NCI-H2196 (cell line): Measurements from ENCODE around the gene MBD1.
A peak's percentile ranks its signal among the peaks of the same experiment; 100 is the strongest.
"Not testable (repeated sequence)": the region's sequence is repeated elsewhere in the genome, so short reads cannot be mapped to it uniquely, and the experiment has no call there.

ENCODE experiments used
- DNase-seq: peaks from one replicate; lab custom pipeline; 2025; ENCODE audit not compliant: unreplicated experiment; lab: John Stamatoyannopoulos, UW

The MBD1 gene

GRCh38 chr18:50281295-50281971 lies at the start of gene MBD1:
MBD1 (minus strand) TSS chr18:50281523; CDS start chr18:50279992, 1,531 bp downstream.
- DNase-seq, result peak; percentile 98

- DNase-seq, result no peak
Measured at GRCh38 chr18:50330176-50330575, 48.9 kb upstream of the MBD1 start.

- DNase-seq, result no peak
Measured at GRCh38 chr18:50327983-50328382, 46.7 kb upstream of the MBD1 start.

- no peak for DNase-seq
Measured at GRCh38 chr18:50320719-50321118, 39.4 kb upstream of the MBD1 start.

- no peak for DNase-seq
Measured at GRCh38 chr18:50315100-50315871, 34.0 kb upstream of the MBD1 start.

GRCh38 chr18:50313873-50314460 lies 32.6 kb upstream of the MBD1 start:
- DNase-seq, result no peak

- DNase-seq, result no peak
Measured at GRCh38 chr18:50313031-50313607, 31.8 kb upstream of the MBD1 start.

- no peak for DNase-seq
Measured at GRCh38 chr18:50312296-50313030, 31.1 kb upstream of the MBD1 start.

GRCh38 chr18:50311650-50312049 lies 30.3 kb upstream of the MBD1 start:
- no peak for DNase-seq

- no peak for DNase-seq
Measured at GRCh38 chr18:50310080-50310479, 28.8 kb upstream of the MBD1 start.

- DNase-seq, result not testable (repeated sequence)
Measured at GRCh38 chr18:50308851-50309250, 27.5 kb upstream of the MBD1 start.

GRCh38 chr18:50307738-50308470 lies 26.6 kb upstream of the MBD1 start:
- peak; percentile 93 for DNase-seq

GRCh38 chr18:50307400-50307737 lies 26.0 kb upstream of the MBD1 start:
- DNase-seq, result no peak

- peak; percentile 10 for DNase-seq
Measured at GRCh38 chr18:50306944-50307343, 25.6 kb upstream of the MBD1 start.

GRCh38 chr18:50301074-50301473 lies 19.8 kb upstream of the MBD1 start:
- DNase-seq, result no peak

GRCh38 chr18:50299626-50300388 lies 18.5 kb upstream of the MBD1 start:
- DNase-seq, result no peak

GRCh38 chr18:50298443-50299284 lies 17.3 kb upstream of the MBD1 start:
- DNase-seq, result no peak

- peak; percentile 80 for DNase-seq
Measured at GRCh38 chr18:50297621-50298442, 16.5 kb upstream of the MBD1 start.
